ENCODE measurements around the gene ALK. TPM values are rescaled to one million over a fixed set of nuclear protein-coding genes. Genes with fewer than 3 reads are reported as not detected.
A peak's percentile ranks its signal among the peaks of the same experiment; 100 is the strongest.

ALK gene
- 1.1 TPM for total RNA-seq
- long read RNA-seq, partial matches to known transcripts, result 0 of 9 reads
- long read RNA-seq, other reads (novel, unspliced or antisense), result 8 of 9 reads

GRCh38 chr2:29921560-29921915 is at the start of gene ALK:
ALK (minus strand) TSS chr2:29921586; CDS start chr2:29920659, 927 bp downstream.
- no peaks in the 10 kb centered on the region for H3K9me3 ChIP-seq
- DNase-seq (peak; percentile 89), ATAC-seq (peak; percentile 97 to 98)
- intact Hi-C loops (cut with DNase I), result no loop called here
- no peak for TF ChIP-seq CTCF (IDR thresholded peaks at IDR 0.05)
- H3K4me1 ChIP-seq, result peaks cover 19% of the 10 kb centered on the region
- no peak within 1 kb of the TSS for H3K27ac ChIP-seq
- peaks cover 61% of the 10 kb centered on the region for H3K27me3 ChIP-seq (ENCODE audit: low read depth)
- peak within 1 kb of the TSS; percentile 44 for H3K4me3 ChIP-seq
- no peaks in the 10 kb centered on the region for H3K36me3 ChIP-seq

- intact Hi-C loops (cut with DNase I), result no loop called here
Measured at GRCh38 chr2:29966266-29966665, 44.9 kb upstream of the ALK start.

GRCh38 chr2:29963972-29964570 is 42.7 kb upstream of the ALK start:
- H3K36me3 ChIP-seq, result no peaks in the 10 kb centered on the region
- ATAC-seq, result no peak
- H3K9me3 ChIP-seq, result no peaks in the 10 kb centered on the region
- intact Hi-C loops (cut with DNase I), result no loop called here
- no peak for TF ChIP-seq CTCF (IDR thresholded peaks at IDR 0.05)
- H3K27me3 ChIP-seq (ENCODE audit: low read depth), result peaks cover 6% of the 10 kb centered on the region
- no peaks in the 10 kb centered on the region for H3K4me1 ChIP-seq
- no peak overlapping the region for H3K4me3 ChIP-seq
- no peak for DNase-seq
- no peak overlapping the region for H3K27ac ChIP-seq

More at GRCh38 chr2:29966266-29966665, 44.9 kb upstream of the ALK start:
- DNase-seq (no peak), ATAC-seq (peak in 1 of 2 donors; percentile 36)
- Histone ChIP-seq H3K9me3 (no peaks in the 10 kb centered on the region), H3K27me3 (ENCODE audit: low read depth) (peaks cover 6% of the 10 kb centered on the region), H3K4me3 (no peak overlapping the region), H3K4me1 (no peaks in the 10 kb centered on the region), H3K27ac (no peak overlapping the region), H3K36me3 (no peaks in the 10 kb centered on the region)
- TF ChIP-seq CTCF (IDR thresholded peaks at IDR 0.05), result no peak

- Histone ChIP-seq H3K4me1 (no peaks in the 10 kb centered on the region), H3K27me3 (ENCODE audit: low read depth) (peaks cover 6% of the 10 kb centered on the region), H3K9me3 (no peaks in the 10 kb centered on the region), H3K27ac (no peak overlapping the region), H3K4me3 (no peak overlapping the region), H3K36me3 (no peaks in the 10 kb centered on the region)
- intact Hi-C loops (cut with DNase I), result no loop called here
- DNase-seq (no peak), ATAC-seq (no peak)
- no peak for TF ChIP-seq CTCF (IDR thresholded peaks at IDR 0.05)
Measured at GRCh38 chr2:29962922-29963321, 41.5 kb upstream of the ALK start.

GRCh38 chr2:29954316-29954715 is 32.9 kb upstream of the ALK start:
- DNase-seq, result no peak
- Histone ChIP-seq H3K9me3 (no peaks in the 10 kb centered on the region), H3K4me1 (no peaks in the 10 kb centered on the region), H3K27me3 (ENCODE audit: low read depth) (no peaks in the 10 kb centered on the region), H3K36me3 (no peaks in the 10 kb centered on the region), H3K27ac (no peak overlapping the region), H3K4me3 (no peak overlapping the region)
- intact Hi-C loops (cut with DNase I), result no loop called here
- TF ChIP-seq CTCF (IDR thresholded peaks at IDR 0.05), result no peak
- no peak for ATAC-seq
